IMR-90 (cell line): ENCODE results near the gene ISM2.

Experiments
- BHLHE40 ChIP-seq: fragments of 150-350 bp; IDR thresholded peaks from 2 replicates; pipeline ENCODE4 v1.6.1; 2016; ENCODE audit warnings: mild to moderate bottlenecking, low read depth, low read length
- MXI1 ChIP-seq: IDR thresholded peaks from 2 replicates; pipeline ENCODE4 v1.6.1; 2012; ENCODE audit warnings: low read depth, mild to moderate bottlenecking, low read length, moderate library complexity, borderline replicate concordance
- POLR2A ChIP-seq: IDR thresholded peaks from 2 replicates; pipeline ENCODE4 v1.6.1; 2012; ENCODE audit warnings: mild to moderate bottlenecking, low read depth, low read length
- RFX5 ChIP-seq: IDR thresholded peaks from 2 replicates; pipeline ENCODE4 v1.8.0; 2012; ENCODE audit warnings: low read depth, mild to moderate bottlenecking, low read length, moderate library complexity
- SMC3 ChIP-seq: fragments of 150-350 bp; IDR thresholded peaks from 2 replicates; pipeline ENCODE4 v1.6.1; 2016; ENCODE audit warnings: low read depth, mild to moderate bottlenecking, antibody characterized with exemption, low read length, moderate library complexity
- TF ChIP-seq, protein P1 (sequence below): conservative IDR thresholded peaks from 2 replicates; pipeline ENCODE4 v1.5.1; 2012; ENCODE audit warnings: mild to moderate bottlenecking, low read depth, low read length, improper control_type of control experiment

GRCh38 chr14:77482422-77482821, 16.2 kb downstream of the ISM2 start:
- TF ChIP-seq, protein P1, sequence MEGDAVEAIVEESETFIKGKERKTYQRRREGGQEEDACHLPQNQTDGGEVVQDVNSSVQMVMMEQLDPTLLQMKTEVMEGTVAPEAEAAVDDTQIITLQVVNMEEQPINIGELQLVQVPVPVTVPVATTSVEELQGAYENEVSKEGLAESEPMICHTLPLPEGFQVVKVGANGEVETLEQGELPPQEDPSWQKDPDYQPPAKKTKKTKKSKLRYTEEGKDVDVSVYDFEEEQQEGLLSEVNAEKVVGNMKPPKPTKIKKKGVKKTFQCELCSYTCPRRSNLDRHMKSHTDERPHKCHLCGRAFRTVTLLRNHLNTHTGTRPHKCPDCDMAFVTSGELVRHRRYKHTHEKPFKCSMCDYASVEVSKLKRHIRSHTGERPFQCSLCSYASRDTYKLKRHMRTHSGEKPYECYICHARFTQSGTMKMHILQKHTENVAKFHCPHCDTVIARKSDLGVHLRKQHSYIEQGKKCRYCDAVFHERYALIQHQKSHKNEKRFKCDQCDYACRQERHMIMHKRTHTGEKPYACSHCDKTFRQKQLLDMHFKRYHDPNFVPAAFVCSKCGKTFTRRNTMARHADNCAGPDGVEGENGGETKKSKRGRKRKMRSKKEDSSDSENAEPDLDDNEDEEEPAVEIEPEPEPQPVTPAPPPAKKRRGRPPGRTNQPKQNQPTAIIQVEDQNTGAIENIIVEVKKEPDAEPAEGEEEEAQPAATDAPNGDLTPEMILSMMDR: no peak
- TF ChIP-seq POLR2A (no peak), MXI1 (no peak), RFX5 (no peak), SMC3 (no peak), BHLHE40 (no peak)
